Common myeloid progenitor, CD34-positive (primary cell): ENCODE data around the gene MLLT10.
"Not testable (repeated sequence)": the region's sequence is repeated elsewhere in the genome, so short reads cannot be mapped to it uniquely, and the experiment has no call there.

ENCODE experiments used
- CTCF ChIA-PET: fragments of 350-600 bp; sonication (Branson Sonifier 250); formaldehyde crosslinking; loops from one replicate; lab custom pipeline; 2021; ENCODE audit warnings: antibody characterized with exemption; lab: Charles Lee
- POLR2A ChIA-PET: fragments of 350-600 bp; sonication (Branson Sonifier 250); formaldehyde crosslinking; loops from one replicate; lab custom pipeline; 2021; ENCODE audit warnings: antibody characterized with exemption; lab: Charles Lee
- DNase-seq, 3 donors: peaks; one replicate each; pipeline versions ENCODE4 v3.0.0 to v3.0.0-alpha.2; 2013
- H3K27ac ChIP-seq, 2 experiments: 1 replicate in 1 of 2; 2 replicates in 1 of 2; pipeline ENCODE4 v1.7.0; 2013; ENCODE audit warnings: inconsistent platforms in 2 of 2, low read length in 2 of 2, mild to moderate bottlenecking in 2 of 2, low read depth in 1 of 2, moderate library complexity in 1 of 2; ENCODE audit not compliant: severe bottlenecking in 2 of 2, insufficient read depth in 1 of 2, poor library complexity in 1 of 2
- H3K27me3 ChIP-seq, 5 experiments: replicated peaks in 2 of 5; 1 replicate in 3 of 5; 2 replicates in 2 of 5; pipeline versions ENCODE4 v1.6.1 to v1.7.0; 2013; ENCODE audit warnings: low read length in 4 of 5, mild to moderate bottlenecking in 2 of 5, moderate library complexity in 2 of 5, inconsistent platforms in 1 of 5; ENCODE audit not compliant: insufficient read depth in 5 of 5, control insufficient read depth in 4 of 5
- H3K36me3 ChIP-seq, 4 experiments: 1 replicate in 2 of 4; 2 replicates in 2 of 4; pipeline versions ENCODE4 v1.6.1 to v1.7.0; 2013; ENCODE audit warnings: low read length in 3 of 4, control low read depth in 1 of 4, mild to moderate bottlenecking in 1 of 4; ENCODE audit not compliant: control insufficient read depth in 4 of 4, insufficient read depth in 4 of 4
- H3K4me1 ChIP-seq, 4 experiments: 1 replicate in 3 of 4; 2 replicates in 1 of 4; pipeline versions ENCODE4 v1.6.1 to v1.7.1; 2013; ENCODE audit warnings: low read length in 3 of 4, mild to moderate bottlenecking in 3 of 4, control low read depth in 1 of 4, inconsistent platforms in 1 of 4, moderate library complexity in 1 of 4; ENCODE audit not compliant: control insufficient read depth in 4 of 4, insufficient read depth in 4 of 4; ENCODE audit errors: control extremely low read depth in 1 of 4
- H3K4me3 ChIP-seq, 7 experiments: 1 replicate in 4 of 7; 2 replicates in 3 of 7; pipeline versions ENCODE4 v1.5.1 to v1.7.0; 2013; ENCODE audit warnings: mild to moderate bottlenecking in 7 of 7, low read length in 6 of 7, moderate library complexity in 6 of 7, inconsistent platforms in 2 of 7, low read depth in 2 of 7, control low read depth in 1 of 7; ENCODE audit not compliant: insufficient read depth in 4 of 7, control insufficient read depth in 1 of 7; ENCODE audit errors: extremely low read depth in 1 of 7
- H3K9me3 ChIP-seq, 5 experiments: 1 replicate in 4 of 5; 2 replicates in 1 of 5; pipeline versions ENCODE4 v1.6.1 to v1.7.1; 2013; ENCODE audit warnings: low read length in 4 of 5, mild to moderate bottlenecking in 2 of 5, inconsistent platforms in 1 of 5, low read depth in 1 of 5, moderate library complexity in 1 of 5; ENCODE audit not compliant: control insufficient read depth in 4 of 5, insufficient read depth in 2 of 5; ENCODE audit errors: control extremely low read depth in 1 of 5
- WGBS: methylation state at CpG from one replicate; pipeline ENCODE4 v1.1.5; 2013; ENCODE audit not compliant: insufficient coverage; 5-methylcytosine and 5-hydroxymethylcytosine counted together

MLLT10 gene

DNA sequence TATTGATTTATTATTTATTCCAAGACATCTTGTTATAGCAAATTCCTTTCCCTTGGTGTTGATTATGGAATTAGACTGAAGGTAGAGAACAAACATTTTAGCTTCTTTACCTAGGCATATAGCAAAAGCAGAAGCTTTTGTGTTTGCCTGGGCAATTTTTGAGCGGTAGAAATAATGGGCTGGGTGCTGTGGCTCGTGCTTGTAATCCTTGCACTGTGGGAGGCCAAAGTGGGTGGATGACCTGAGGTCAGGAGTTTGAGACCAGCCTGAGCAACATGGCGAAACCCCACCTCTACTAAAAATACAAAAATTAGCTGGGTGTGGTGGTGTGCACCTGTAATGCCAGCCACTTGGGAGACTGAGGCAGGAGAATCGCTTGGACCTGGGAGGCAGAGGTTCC is 6.7 kb downstream of the MLLT10 start:
- DNase-seq, H3K27ac ChIP-seq, H3K4me1 ChIP-seq, H3K27me3 ChIP-seq, H3K9me3 ChIP-seq, POLR2A ChIA-PET, H3K4me3 ChIP-seq: not testable (repeated sequence)
- H3K36me3 ChIP-seq: peaks cover 26 to 77% (median 49%) of the 10 kb centered on the region in 4 experiments
- CTCF ChIA-PET: interaction anchor here (1.0 to 2.8 kb wide), 4 partner anchors 10 to 44 kb away, joined by 3 to 11 read pairs (median 4); no protein-coding TSS in a partner anchor
- 100% methylated on average over 3 of the region's 4 CpGs for WGBS

DNA sequence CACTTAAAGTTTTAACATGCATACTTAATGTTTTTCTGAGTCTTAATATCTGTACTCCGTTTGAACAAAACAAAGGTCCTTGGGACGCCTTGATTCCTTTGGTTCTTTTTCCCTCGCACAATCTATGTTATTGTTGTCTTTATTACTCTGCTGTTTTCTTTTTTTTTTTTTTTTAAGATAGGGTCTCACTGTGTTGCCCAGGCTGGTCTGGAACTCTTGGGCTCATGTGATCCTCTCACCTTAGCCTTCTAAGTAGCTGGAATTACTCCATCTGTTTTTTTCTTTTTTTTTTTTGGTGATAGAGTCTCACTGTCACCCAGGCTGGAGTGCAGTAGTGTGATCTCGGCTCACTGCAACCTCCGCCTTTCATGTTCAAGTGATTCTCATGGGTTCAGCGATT is 13.2 kb downstream of the MLLT10 start:
- DNase-seq: no peak
- ChIA-PET CTCF (no interaction called here), POLR2A (no interaction called here)
- WGBS: no CpG with 5 or more reads among the region's 6 CpGs
- Histone ChIP-seq H3K4me1 (no peaks in the 10 kb centered on the region), H3K27ac (no peak overlapping the region), H3K9me3 (no peaks in the 10 kb centered on the region), H3K27me3 (no peaks in the 10 kb centered on the region), H3K4me3 (no peak overlapping the region), H3K36me3 (peaks cover 21 to 67% (median 44%) of the 10 kb centered on the region in 4 experiments)

DNA sequence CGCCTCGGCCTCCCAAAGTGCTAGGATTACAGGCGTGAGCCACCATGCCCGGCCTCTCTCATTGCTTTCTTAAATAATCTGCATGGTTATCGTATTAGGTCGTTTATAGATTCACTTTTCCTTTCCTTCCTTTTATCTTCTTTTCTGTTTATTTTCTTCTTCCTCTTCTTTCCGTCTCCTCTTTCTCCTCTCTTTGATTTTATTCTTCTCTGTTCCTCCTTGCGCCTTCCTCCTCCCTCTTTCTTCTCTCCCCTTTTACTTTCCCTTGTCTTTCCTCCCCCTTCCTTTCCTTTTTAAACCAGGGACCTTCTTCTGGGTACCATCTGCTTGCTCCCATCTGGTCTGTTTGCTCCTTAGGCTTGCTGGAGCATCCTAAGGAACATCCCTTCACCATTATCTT is 18.6 kb downstream of the MLLT10 start:
- CTCF ChIA-PET: no interaction called here
- POLR2A ChIA-PET: no interaction called here
- H3K4me1 ChIP-seq: no peaks in the 10 kb centered on the region
- no peaks in the 10 kb centered on the region for H3K27me3 ChIP-seq
- no peak overlapping the region for H3K4me3 ChIP-seq
- H3K36me3 ChIP-seq: peaks cover 18 to 74% (median 44%) of the 10 kb centered on the region in 4 experiments
- WGBS: 96% methylated on average over 8 of the region's 8 CpGs
- H3K27ac ChIP-seq: no peak overlapping the region
- no peaks in the 10 kb centered on the region for H3K9me3 ChIP-seq
- no peak for DNase-seq

DNA sequence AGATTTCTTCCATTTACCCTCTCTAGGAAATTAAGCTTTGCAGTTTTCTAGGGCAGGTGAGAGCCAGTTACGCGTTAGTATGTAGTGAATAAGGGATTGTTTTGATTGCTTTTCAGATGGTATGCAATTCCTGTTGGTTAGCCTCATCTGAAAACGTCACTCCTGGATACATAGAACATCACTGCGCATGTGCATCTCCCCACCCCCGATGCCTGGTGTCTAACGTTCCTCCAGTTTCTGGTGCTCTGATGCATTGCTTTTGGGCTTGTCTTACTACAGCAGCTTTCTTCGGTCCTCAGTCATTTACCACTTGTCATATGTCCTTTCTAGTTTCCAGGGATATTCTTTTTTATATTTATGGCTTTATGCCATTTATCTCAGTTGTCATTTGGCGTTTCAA is 22.5 kb downstream of the MLLT10 start:
- DNase-seq: no peak
- H3K4me1 ChIP-seq: no peaks in the 10 kb centered on the region
- no peak overlapping the region for H3K4me3 ChIP-seq
- peak overlapping the region in 1 of 2 experiments; percentile 9 for H3K27ac ChIP-seq
- POLR2A ChIA-PET: no interaction called here
- no peaks in the 10 kb centered on the region for H3K9me3 ChIP-seq
- no peaks in the 10 kb centered on the region for H3K27me3 ChIP-seq
- CTCF ChIA-PET: no interaction called here
- peaks cover 21 to 67% (median 43%) of the 10 kb centered on the region in 4 experiments for H3K36me3 ChIP-seq
- whole genome bisulfite sequencing: 97% methylated on average over 6 of the region's 8 CpGs

DNA sequence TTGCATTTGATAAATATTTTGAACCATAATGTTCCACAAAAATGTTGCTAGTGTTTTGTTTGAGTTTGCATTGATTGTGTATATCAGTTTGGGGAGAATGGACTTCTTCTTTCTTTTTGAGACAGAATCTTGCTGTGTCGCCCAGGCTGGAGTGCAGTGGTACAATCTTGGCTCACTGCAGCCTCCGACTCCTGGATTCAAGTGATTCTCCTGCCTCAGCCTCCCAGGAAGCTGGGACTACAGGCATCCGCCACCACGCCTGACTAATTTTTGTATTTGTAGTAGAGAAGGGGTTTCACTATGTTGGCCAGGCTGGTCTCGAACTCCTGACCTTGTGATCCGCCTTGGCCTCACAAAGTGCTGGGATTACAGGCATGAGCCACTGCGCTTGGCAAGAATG is 25.0 kb downstream of the MLLT10 start:
- CTCF ChIA-PET, H3K27me3 ChIP-seq, H3K9me3 ChIP-seq, H3K4me1 ChIP-seq, DNase-seq, H3K4me3 ChIP-seq, H3K27ac ChIP-seq: not testable (repeated sequence)
- H3K36me3 ChIP-seq: peaks cover 17 to 52% (median 32%) of the 10 kb centered on the region in 4 experiments
- POLR2A ChIA-PET: interaction anchor here (1.2 kb wide), 1 partner anchor 9 kb away, joined by 4 read pairs; no protein-coding TSS in a partner anchor
- WGBS: 100% methylated on average over 3 of the region's 7 CpGs

DNA sequence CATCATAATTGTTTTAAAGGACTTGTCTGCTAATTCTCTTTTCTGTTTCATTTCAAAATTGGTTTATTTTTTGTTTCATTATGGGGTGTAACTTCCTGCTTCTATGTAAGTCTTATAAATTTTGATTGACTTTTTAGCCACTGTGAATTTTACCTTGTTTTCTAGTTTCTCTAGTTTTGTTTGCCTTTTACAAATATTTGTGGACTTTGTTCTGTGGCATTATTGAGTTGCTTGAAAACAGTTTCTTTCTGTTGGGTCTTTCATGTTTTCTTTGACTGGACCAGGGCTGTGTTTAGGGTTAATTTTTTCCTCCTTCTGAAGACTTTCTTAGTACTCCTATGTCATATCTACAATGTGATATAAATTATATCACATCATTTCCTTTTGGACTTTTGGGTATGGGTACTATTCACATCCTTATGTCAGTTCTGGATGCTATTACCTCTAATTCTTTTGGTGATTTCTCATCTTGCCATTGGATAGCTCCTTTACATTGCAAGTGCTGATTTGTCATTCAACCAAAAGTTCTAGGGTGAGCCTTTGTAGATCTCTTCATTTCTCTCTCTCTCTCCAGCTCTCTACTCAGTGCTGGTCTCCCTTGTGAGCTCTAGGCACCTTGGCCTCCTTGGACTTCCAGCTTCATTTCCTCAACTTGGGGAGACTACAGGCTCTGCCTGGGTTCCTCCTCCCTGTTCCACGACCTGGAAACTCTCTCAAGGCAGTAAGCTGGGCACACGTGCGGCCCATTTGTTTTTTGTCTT is 36.9 kb downstream of the MLLT10 start:
- DNase-seq: no peak
- H3K9me3 ChIP-seq: no peaks in the 10 kb centered on the region
- peaks cover 0 to 14% (median 4%) of the 10 kb centered on the region in 4 experiments for H3K4me1 ChIP-seq
- peaks cover 0 to 15% (median 11%) of the 10 kb centered on the region in 4 experiments for H3K36me3 ChIP-seq
- 100% methylated on average over 1 of the region's 3 CpGs for WGBS
- H3K27ac ChIP-seq: no peak overlapping the region
- H3K27me3 ChIP-seq: no peaks in the 10 kb centered on the region
- ChIA-PET CTCF (interaction anchor here (0.8 to 1.1 kb wide), 2 partner anchors 21 to 30 kb away, joined by 3 read pairs; no protein-coding TSS in a partner anchor), POLR2A (no interaction called here)
- H3K4me3 ChIP-seq: no peak overlapping the region

DNA sequence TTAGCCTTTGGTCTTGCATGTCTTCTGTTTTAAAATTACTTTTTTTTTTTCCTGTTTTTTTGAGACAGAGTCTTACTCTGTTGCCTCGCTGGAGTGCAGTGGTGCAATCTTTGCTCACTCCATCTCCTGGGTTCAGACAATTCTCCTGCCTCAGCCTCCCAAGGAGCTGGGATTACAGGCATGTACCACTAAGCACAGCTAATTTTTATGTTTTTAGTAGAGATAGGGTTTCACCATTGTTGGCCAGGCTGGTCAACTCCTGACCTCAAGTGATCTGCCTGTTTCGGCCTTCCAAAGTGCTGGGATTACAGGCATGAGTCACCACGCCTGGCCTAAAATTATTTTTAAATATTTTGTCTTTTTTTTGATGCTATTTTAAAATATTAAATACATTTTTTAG is 38.5 kb downstream of the MLLT10 start:
- no peaks in the 10 kb centered on the region for H3K9me3 ChIP-seq
- ChIA-PET CTCF (interaction anchor here (0.6 to 1.4 kb wide), 2 partner anchors 17 to 21 kb away, joined by 3 read pairs; no protein-coding TSS in a partner anchor), POLR2A (no interaction called here)
- H3K36me3 ChIP-seq: peaks cover 0 to 10% (median 5%) of the 10 kb centered on the region in 4 experiments
- H3K27me3 ChIP-seq: no peaks in the 10 kb centered on the region
- peak overlapping the region in 1 of 7 experiments; percentile 8 for H3K4me3 ChIP-seq
- H3K27ac ChIP-seq: no peak overlapping the region
- H3K4me1 ChIP-seq: peaks cover 0 to 14% (median 4%) of the 10 kb centered on the region in 4 experiments
- WGBS: 83% methylated on average over 1 of the region's 3 CpGs
- no peak for DNase-seq
